HCT116 (cell line): ENCODE measurements around the gene CLEC16A.

Experiments
- CEBPB ChIP-seq: IDR thresholded peaks from 2 replicates; pipeline ENCODE4 v1.6.1; 2012; ENCODE audit warnings: low read depth
- ELF1 ChIP-seq: IDR thresholded peaks from 2 replicates; pipeline ENCODE4 v1.6.1; 2012; ENCODE audit warnings: low read depth, borderline replicate concordance
- EZH2 ChIP-seq: fragments of 200-600 bp; sonication (generic); IDR thresholded peaks from 2 replicates; pipeline ENCODE4 v1.6.1; 2017; ENCODE audit warnings: antibody characterized with exemption, mixed run types
- EZH2phosphoT487 ChIP-seq: fragments of 200-600 bp; IDR thresholded peaks from 2 replicates; pipeline ENCODE4 v1.6.1; 2018; ENCODE audit warnings: antibody characterized with exemption, borderline replicate concordance
- JUND ChIP-seq: IDR thresholded peaks from 2 replicates; pipeline ENCODE4 v1.6.1; 2012
- POLR2A ChIP-seq: IDR thresholded peaks from 2 replicates; pipeline ENCODE4 v1.7.0; 2011; ENCODE audit warnings: borderline replicate concordance; ENCODE audit not compliant: insufficient read depth, insufficient read length; ENCODE audit errors: extremely low read depth
- RAD21 ChIP-seq: IDR thresholded peaks from 2 replicates; pipeline ENCODE4 v1.6.1; 2012; ENCODE audit warnings: low read depth, mild to moderate bottlenecking
- SIN3A ChIP-seq: IDR thresholded peaks from 2 replicates; pipeline ENCODE4 v1.6.1; 2012; ENCODE audit warnings: low read depth
- ZFX ChIP-seq: fragments of 450-650 bp; IDR thresholded peaks from 2 replicates; pipeline ENCODE4 v1.6.1; 2017
- TF ChIP-seq, protein P1 (sequence below), 3 experiments: fragments of 200-600 bp in 1 of 3; sonication (generic) in 1 of 3; IDR thresholded peaks in 2 of 3; conservative IDR thresholded peaks in 1 of 3; 2 replicates each; pipeline ENCODE4 v1.5.1; 2012 to 2017; ENCODE audit warnings: low read depth in 2 of 3, low read length in 2 of 3, antibody characterized with exemption in 1 of 3, borderline replicate concordance in 1 of 3, control low read depth in 1 of 3, mild to moderate bottlenecking in 1 of 3, mixed read lengths in 1 of 3, mixed run types in 1 of 3, moderate library complexity in 1 of 3; ENCODE audit not compliant: insufficient read depth in 1 of 3
- TF ChIP-seq, protein P2 (sequence below): IDR thresholded peaks from 2 replicates; pipeline ENCODE4 v1.6.1; 2012
- TF ChIP-seq, protein P3 (sequence below): IDR thresholded peaks from 2 replicates; pipeline ENCODE4 v1.6.1; 2012; ENCODE audit warnings: low read depth
- TF ChIP-seq, protein P4 (sequence below): IDR thresholded peaks from 2 replicates; pipeline ENCODE4 v1.6.1; 2011; ENCODE audit warnings: mild to moderate bottlenecking, low read length, moderate library complexity; ENCODE audit not compliant: insufficient replicate concordance; ENCODE audit errors: extremely low read depth

DNA sequence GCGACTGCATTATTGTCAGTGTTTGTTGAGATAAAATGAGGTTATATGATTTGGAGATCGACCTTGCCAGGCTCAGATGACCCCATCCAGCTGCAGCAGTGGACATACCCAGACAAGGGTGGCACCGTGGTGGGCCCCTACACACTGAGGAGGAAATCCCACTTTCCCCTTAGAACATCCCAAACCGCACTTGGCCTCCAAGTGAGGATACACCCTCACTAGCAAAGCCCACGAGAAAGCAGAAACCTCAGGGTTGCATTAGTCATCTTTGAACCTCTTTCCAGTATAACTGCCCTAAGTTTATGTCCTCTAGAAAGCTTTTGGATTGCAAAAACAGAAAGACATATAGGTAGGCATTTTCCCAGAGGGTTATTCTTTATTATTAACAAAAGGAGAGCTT is 101.5 kb downstream of the CLEC16A start:
- TF ChIP-seq, protein P1, sequence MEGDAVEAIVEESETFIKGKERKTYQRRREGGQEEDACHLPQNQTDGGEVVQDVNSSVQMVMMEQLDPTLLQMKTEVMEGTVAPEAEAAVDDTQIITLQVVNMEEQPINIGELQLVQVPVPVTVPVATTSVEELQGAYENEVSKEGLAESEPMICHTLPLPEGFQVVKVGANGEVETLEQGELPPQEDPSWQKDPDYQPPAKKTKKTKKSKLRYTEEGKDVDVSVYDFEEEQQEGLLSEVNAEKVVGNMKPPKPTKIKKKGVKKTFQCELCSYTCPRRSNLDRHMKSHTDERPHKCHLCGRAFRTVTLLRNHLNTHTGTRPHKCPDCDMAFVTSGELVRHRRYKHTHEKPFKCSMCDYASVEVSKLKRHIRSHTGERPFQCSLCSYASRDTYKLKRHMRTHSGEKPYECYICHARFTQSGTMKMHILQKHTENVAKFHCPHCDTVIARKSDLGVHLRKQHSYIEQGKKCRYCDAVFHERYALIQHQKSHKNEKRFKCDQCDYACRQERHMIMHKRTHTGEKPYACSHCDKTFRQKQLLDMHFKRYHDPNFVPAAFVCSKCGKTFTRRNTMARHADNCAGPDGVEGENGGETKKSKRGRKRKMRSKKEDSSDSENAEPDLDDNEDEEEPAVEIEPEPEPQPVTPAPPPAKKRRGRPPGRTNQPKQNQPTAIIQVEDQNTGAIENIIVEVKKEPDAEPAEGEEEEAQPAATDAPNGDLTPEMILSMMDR (IDR thresholded peaks at IDR 0.05 in 2 of 3, conservative IDR thresholded peaks at IDR 0.05 in 1 of 3; ENCODE audit: borderline replicate concordance in 1 of 3, insufficient read depth in 1 of 3, low read depth in 2 of 3, low read length in 2 of 3), result no peak
- no peak for TF ChIP-seq CEBPB
- TF ChIP-seq EZH2, result no peak
- no peak for TF ChIP-seq EZH2phosphoT487
- no peak for TF ChIP-seq RAD21
- TF ChIP-seq SIN3A, result no peak
- TF ChIP-seq ELF1, result no peak
- TF ChIP-seq, protein P2, sequence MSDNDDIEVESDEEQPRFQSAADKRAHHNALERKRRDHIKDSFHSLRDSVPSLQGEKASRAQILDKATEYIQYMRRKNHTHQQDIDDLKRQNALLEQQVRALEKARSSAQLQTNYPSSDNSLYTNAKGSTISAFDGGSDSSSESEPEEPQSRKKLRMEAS, result no peak
- TF ChIP-seq, protein P3, sequence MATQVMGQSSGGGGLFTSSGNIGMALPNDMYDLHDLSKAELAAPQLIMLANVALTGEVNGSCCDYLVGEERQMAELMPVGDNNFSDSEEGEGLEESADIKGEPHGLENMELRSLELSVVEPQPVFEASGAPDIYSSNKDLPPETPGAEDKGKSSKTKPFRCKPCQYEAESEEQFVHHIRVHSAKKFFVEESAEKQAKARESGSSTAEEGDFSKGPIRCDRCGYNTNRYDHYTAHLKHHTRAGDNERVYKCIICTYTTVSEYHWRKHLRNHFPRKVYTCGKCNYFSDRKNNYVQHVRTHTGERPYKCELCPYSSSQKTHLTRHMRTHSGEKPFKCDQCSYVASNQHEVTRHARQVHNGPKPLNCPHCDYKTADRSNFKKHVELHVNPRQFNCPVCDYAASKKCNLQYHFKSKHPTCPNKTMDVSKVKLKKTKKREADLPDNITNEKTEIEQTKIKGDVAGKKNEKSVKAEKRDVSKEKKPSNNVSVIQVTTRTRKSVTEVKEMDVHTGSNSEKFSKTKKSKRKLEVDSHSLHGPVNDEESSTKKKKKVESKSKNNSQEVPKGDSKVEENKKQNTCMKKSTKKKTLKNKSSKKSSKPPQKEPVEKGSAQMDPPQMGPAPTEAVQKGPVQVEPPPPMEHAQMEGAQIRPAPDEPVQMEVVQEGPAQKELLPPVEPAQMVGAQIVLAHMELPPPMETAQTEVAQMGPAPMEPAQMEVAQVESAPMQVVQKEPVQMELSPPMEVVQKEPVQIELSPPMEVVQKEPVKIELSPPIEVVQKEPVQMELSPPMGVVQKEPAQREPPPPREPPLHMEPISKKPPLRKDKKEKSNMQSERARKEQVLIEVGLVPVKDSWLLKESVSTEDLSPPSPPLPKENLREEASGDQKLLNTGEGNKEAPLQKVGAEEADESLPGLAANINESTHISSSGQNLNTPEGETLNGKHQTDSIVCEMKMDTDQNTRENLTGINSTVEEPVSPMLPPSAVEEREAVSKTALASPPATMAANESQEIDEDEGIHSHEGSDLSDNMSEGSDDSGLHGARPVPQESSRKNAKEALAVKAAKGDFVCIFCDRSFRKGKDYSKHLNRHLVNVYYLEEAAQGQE, result no peak
- TF ChIP-seq, protein P4, sequence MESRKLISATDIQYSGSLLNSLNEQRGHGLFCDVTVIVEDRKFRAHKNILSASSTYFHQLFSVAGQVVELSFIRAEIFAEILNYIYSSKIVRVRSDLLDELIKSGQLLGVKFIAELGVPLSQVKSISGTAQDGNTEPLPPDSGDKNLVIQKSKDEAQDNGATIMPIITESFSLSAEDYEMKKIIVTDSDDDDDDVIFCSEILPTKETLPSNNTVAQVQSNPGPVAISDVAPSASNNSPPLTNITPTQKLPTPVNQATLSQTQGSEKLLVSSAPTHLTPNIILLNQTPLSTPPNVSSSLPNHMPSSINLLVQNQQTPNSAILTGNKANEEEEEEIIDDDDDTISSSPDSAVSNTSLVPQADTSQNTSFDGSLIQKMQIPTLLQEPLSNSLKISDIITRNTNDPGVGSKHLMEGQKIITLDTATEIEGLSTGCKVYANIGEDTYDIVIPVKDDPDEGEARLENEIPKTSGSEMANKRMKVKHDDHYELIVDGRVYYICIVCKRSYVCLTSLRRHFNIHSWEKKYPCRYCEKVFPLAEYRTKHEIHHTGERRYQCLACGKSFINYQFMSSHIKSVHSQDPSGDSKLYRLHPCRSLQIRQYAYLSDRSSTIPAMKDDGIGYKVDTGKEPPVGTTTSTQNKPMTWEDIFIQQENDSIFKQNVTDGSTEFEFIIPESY, result no peak
- TF ChIP-seq ZFX, result no peak
- TF ChIP-seq JUND, result no peak
- TF ChIP-seq POLR2A, result no peak
